Trophoblast cell (in vitro differentiated cells and primary cell): ENCODE measurements around the gene CDK10.
"Not testable (repeated sequence)": the region's sequence is repeated elsewhere in the genome, so short reads cannot be mapped to it uniquely, and the experiment has no call there.

Experiments used
- DNase-seq, 2 donors: peaks; one replicate each; pipeline ENCODE4 v3.0.0-alpha.2; 2016
- H2AFZ ChIP-seq: 2 replicates; pipeline ENCODE4 v1.6.1; 2013; ENCODE audit warnings: low read length, moderate library complexity, mild to moderate bottlenecking; ENCODE audit not compliant: insufficient read depth, poor library complexity
- H2AK5ac ChIP-seq: 2 replicates; pipeline ENCODE4 v1.6.1; 2013; ENCODE audit warnings: mild to moderate bottlenecking, low read length
- H2BK120ac ChIP-seq: 2 replicates; pipeline ENCODE4 v1.6.1; 2013; ENCODE audit warnings: low read length, mild to moderate bottlenecking, moderate library complexity; ENCODE audit not compliant: insufficient read depth, poor library complexity
- H2BK12ac ChIP-seq: 2 replicates; pipeline ENCODE4 v1.6.1; 2013; ENCODE audit warnings: mild to moderate bottlenecking, low read length, moderate library complexity
- H2BK5ac ChIP-seq: 2 replicates; pipeline ENCODE4 v1.6.1; 2013; ENCODE audit warnings: low read length, low read depth, moderate library complexity, mild to moderate bottlenecking; ENCODE audit not compliant: poor library complexity
- H3K14ac ChIP-seq: 2 replicates; pipeline ENCODE4 v1.6.1; 2013; ENCODE audit warnings: mild to moderate bottlenecking, low read length
- H3K18ac ChIP-seq: 2 replicates; pipeline ENCODE4 v1.6.1; 2013; ENCODE audit warnings: mild to moderate bottlenecking, low read length
- H3K23ac ChIP-seq: 2 replicates; pipeline ENCODE4 v1.6.1; 2013; ENCODE audit warnings: low read length
- H3K27ac ChIP-seq: 2 replicates; pipeline ENCODE4 v1.5.1; 2013; ENCODE audit warnings: low read depth, mild to moderate bottlenecking, inconsistent platforms, low read length, moderate library complexity
- H3K27me3 ChIP-seq: 2 replicates; pipeline ENCODE4 v1.6.1; 2013; ENCODE audit warnings: inconsistent platforms, mild to moderate bottlenecking, low read length, moderate library complexity; ENCODE audit not compliant: insufficient read depth
- H3K36me3 ChIP-seq, 2 experiments: 1 replicate in 1 of 2; 2 replicates in 1 of 2; pipeline ENCODE4 v1.6.1; 2013; ENCODE audit warnings: low read length in 2 of 2, mild to moderate bottlenecking in 2 of 2, moderate library complexity in 1 of 2; ENCODE audit not compliant: insufficient read depth in 2 of 2, control insufficient read depth in 1 of 2
- H3K4ac ChIP-seq: 2 replicates; pipeline ENCODE4 v1.6.1; 2013; ENCODE audit warnings: low read depth, mild to moderate bottlenecking, low read length, moderate library complexity
- H3K4me1 ChIP-seq, 2 experiments: 1 replicate in 1 of 2; 2 replicates in 1 of 2; pipeline ENCODE4 v1.6.1; 2013; ENCODE audit warnings: low read length in 2 of 2, mild to moderate bottlenecking in 2 of 2, moderate library complexity in 1 of 2; ENCODE audit not compliant: insufficient read depth in 2 of 2, control insufficient read depth in 1 of 2
- H3K4me2 ChIP-seq: 2 replicates; pipeline ENCODE4 v1.6.1; 2013; ENCODE audit warnings: inconsistent platforms, mild to moderate bottlenecking, low read length, moderate library complexity
- H3K4me3 ChIP-seq: 2 replicates; pipeline ENCODE4 v1.5.1; 2013; ENCODE audit warnings: mild to moderate bottlenecking, low read depth, low read length, inconsistent platforms
- H3K79me1 ChIP-seq: one replicate; pipeline ENCODE4 v1.6.1; 2013; ENCODE audit warnings: low read length
- H3K79me2 ChIP-seq: 2 replicates; pipeline ENCODE4 v1.6.1; 2013; ENCODE audit warnings: low read length, mild to moderate bottlenecking; ENCODE audit not compliant: control insufficient read depth, insufficient read depth, poor library complexity
- H3K9ac ChIP-seq: 2 replicates; pipeline ENCODE4 v1.6.1; 2013; ENCODE audit warnings: mild to moderate bottlenecking, low read length
- H3K9me3 ChIP-seq: 2 replicates; pipeline ENCODE4 v1.6.1; 2013; ENCODE audit warnings: low read depth, mild to moderate bottlenecking, control low read depth, inconsistent platforms, low read length; ENCODE audit not compliant: insufficient read depth
- H4K12ac ChIP-seq: 2 replicates; pipeline ENCODE4 v1.6.1; 2013; ENCODE audit warnings: low read depth, mild to moderate bottlenecking, low read length, moderate library complexity
- H4K8ac ChIP-seq: 2 replicates; pipeline ENCODE4 v1.6.1; 2013; ENCODE audit warnings: low read depth, mild to moderate bottlenecking, low read length, moderate library complexity
- H4K91ac ChIP-seq: one replicate; pipeline ENCODE4 v1.6.1; 2013; ENCODE audit warnings: low read depth, mild to moderate bottlenecking, low read length, moderate library complexity
- WGBS: extraction: QIAGEN DNeasy Blood & Tissue Kit; methylation state at CpG from one replicate; pipeline ENCODE4 v1.1.7; 2013; ENCODE audit warnings: missing lambda C conversion rate; ENCODE audit not compliant: insufficient read length, insufficient coverage; ENCODE audit errors: extremely low coverage; 5-methylcytosine and 5-hydroxymethylcytosine counted together

Gene CDK10

GRCh38 chr16:89671565-89671964 lies 14.9 kb upstream of the CDK10 start:
- not testable (repeated sequence) for H3K79me2 ChIP-seq, H2AK5ac ChIP-seq, DNase-seq, H2BK5ac ChIP-seq, H3K9ac ChIP-seq, H3K4me2 ChIP-seq, H3K23ac ChIP-seq, H3K9me3 ChIP-seq, H3K14ac ChIP-seq, H3K4me1 ChIP-seq, H3K4me3 ChIP-seq, H3K27ac ChIP-seq, H2BK120ac ChIP-seq, H2AFZ ChIP-seq, H3K18ac ChIP-seq, H3K79me1 ChIP-seq, H4K8ac ChIP-seq, H3K27me3 ChIP-seq, H4K91ac ChIP-seq, H4K12ac ChIP-seq, H2BK12ac ChIP-seq, H3K4ac ChIP-seq, H3K36me3 ChIP-seq
- no CpG with 5 or more reads among the region's 4 CpGs for WGBS

GRCh38 chr16:89672177-89672941 lies 14.1 kb upstream of the CDK10 start:
- no peaks in the 10 kb centered on the region for H3K79me1 ChIP-seq
- no peak overlapping the region for H2BK5ac ChIP-seq
- no peaks in the 10 kb centered on the region for H3K9me3 ChIP-seq
- H3K4me2 ChIP-seq = no peak overlapping the region
- no peak overlapping the region for H2BK12ac ChIP-seq
- no peak overlapping the region for H3K14ac ChIP-seq
- H2BK120ac ChIP-seq = no peak overlapping the region
- no peak overlapping the region for H4K12ac ChIP-seq
- H3K4ac ChIP-seq = no peak overlapping the region
- H3K27me3 ChIP-seq = no peaks in the 10 kb centered on the region
- H3K4me1 ChIP-seq = no peaks in the 10 kb centered on the region
- no peak overlapping the region for H4K91ac ChIP-seq
- peaks cover 3 to 5% of the 10 kb centered on the region in 2 experiments for H3K36me3 ChIP-seq
- no peak overlapping the region for H3K18ac ChIP-seq
- H3K9ac ChIP-seq = no peak overlapping the region
- no peak overlapping the region for H2AFZ ChIP-seq
- no peak overlapping the region for H4K8ac ChIP-seq
- DNase-seq = no peak
- no peak overlapping the region for H3K4me3 ChIP-seq
- H3K23ac ChIP-seq = no peak overlapping the region
- no peak overlapping the region for H3K27ac ChIP-seq
- no peak overlapping the region for H2AK5ac ChIP-seq
- H3K79me2 ChIP-seq = no peaks in the 10 kb centered on the region
- WGBS = no CpG with 5 or more reads among the region's 16 CpGs

- Histone ChIP-seq H3K9ac (no peak overlapping the region), H4K91ac (no peak overlapping the region), H3K14ac (no peak overlapping the region), H3K79me2 (no peaks in the 10 kb centered on the region), H2AFZ (no peak overlapping the region), H3K36me3 (peaks cover 4 to 7% of the 10 kb centered on the region in 2 experiments), H3K27me3 (no peaks in the 10 kb centered on the region), H3K23ac (no peak overlapping the region), H3K79me1 (no peaks in the 10 kb centered on the region), H3K18ac (no peak overlapping the region), H2BK12ac (no peak overlapping the region), H3K27ac (no peak overlapping the region), H3K4ac (no peak overlapping the region), H4K12ac (no peak overlapping the region), H3K4me3 (no peak overlapping the region), H2AK5ac (no peak overlapping the region), H3K4me1 (no peaks in the 10 kb centered on the region), H4K8ac (no peak overlapping the region), H2BK5ac (no peak overlapping the region), H3K9me3 (peaks cover 14% of the 10 kb centered on the region), H2BK120ac (no peak overlapping the region), H3K4me2 (no peak overlapping the region)
- no CpG with 5 or more reads among the region's 2 CpGs for WGBS
- DNase-seq = no peak
These were observed 8.2 kb upstream of the CDK10 start for GRCh38 chr16:89678258-89678657.

- Histone ChIP-seq H2AFZ (no peak overlapping the region), H2AK5ac (no peak overlapping the region), H3K4me3 (no peak overlapping the region), H3K4ac (no peak overlapping the region), H3K27me3 (no peaks in the 10 kb centered on the region), H3K79me2 (peaks cover 8% of the 10 kb centered on the region), H3K4me2 (no peak overlapping the region), H3K4me1 (peaks cover 6 to 7% of the 10 kb centered on the region in 2 experiments), H3K36me3 (peaks cover 21 to 28% of the 10 kb centered on the region in 2 experiments), H4K12ac (no peak overlapping the region), H3K9ac (no peak overlapping the region), H3K79me1 (peaks cover 6% of the 10 kb centered on the region), H3K27ac (no peak overlapping the region), H2BK5ac (no peak overlapping the region), H4K91ac (no peak overlapping the region), H3K9me3 (peaks cover 16% of the 10 kb centered on the region), H3K14ac (no peak overlapping the region), H3K23ac (no peak overlapping the region), H2BK120ac (no peak overlapping the region), H4K8ac (no peak overlapping the region), H3K18ac (no peak overlapping the region), H2BK12ac (no peak overlapping the region)
- no peak for DNase-seq
- WGBS = no CpG with 5 or more reads among the region's 1 CpG
These were observed 573 bp upstream of the CDK10 start for GRCh38 chr16:89685916-89686315.
